SIG-M5 treated with dmso at 0.1 percent for 504 hours (cell line): ENCODE data around the gene MTARC1.

Experiments used
- DNase-seq: peaks from one replicate; lab custom pipeline; 2025; ENCODE audit not compliant: unreplicated experiment; lab: John Stamatoyannopoulos, UW

MTARC1 gene

GRCh38 chr1:220770245-220770913, 16.3 kb upstream of the MTARC1 start:
- DNase-seq = no peak

GRCh38 chr1:220772846-220773245, 13.9 kb upstream of the MTARC1 start:
- DNase-seq = no peak

GRCh38 chr1:220775240-220775853, 11.4 kb upstream of the MTARC1 start:
- peak; percentile 31 for DNase-seq

GRCh38 chr1:220776254-220776653, 10.5 kb upstream of the MTARC1 start:
- DNase-seq = no peak

GRCh38 chr1:220776720-220777326, 9.9 kb upstream of the MTARC1 start:
- DNase-seq = peak; percentile 73

- no peak for DNase-seq
Observed at GRCh38 chr1:220783453-220783852, 3.3 kb upstream of the MTARC1 start.

GRCh38 chr1:220784751-220785150, 2.0 kb upstream of the MTARC1 start:
- DNase-seq = no peak

GRCh38 chr1:220785166-220786056, 1.3 kb upstream of the MTARC1 start:
- DNase-seq = no peak

GRCh38 chr1:220786057-220786336, 716 bp upstream of the MTARC1 start:
- no peak for DNase-seq

GRCh38 chr1:220787069-220787619, 431 bp downstream of the MTARC1 start:
- peak; percentile 29 for DNase-seq

GRCh38 chr1:220788900-220789299, 2.2 kb downstream of the MTARC1 start:
- no peak for DNase-seq

GRCh38 chr1:220789532-220790147, 2.9 kb downstream of the MTARC1 start:
- DNase-seq = peak; percentile 88

GRCh38 chr1:220791285-220791684, 4.6 kb downstream of the MTARC1 start:
- DNase-seq = no peak

GRCh38 chr1:220791956-220792355, 5.2 kb downstream of the MTARC1 start:
- DNase-seq = no peak

- no peak for DNase-seq
Observed at GRCh38 chr1:220796530-220796929, 9.8 kb downstream of the MTARC1 start.

- DNase-seq = no peak
Observed at GRCh38 chr1:220797044-220797443, 10.3 kb downstream of the MTARC1 start.

GRCh38 chr1:220797553-220797952, 10.8 kb downstream of the MTARC1 start:
- DNase-seq = peak; percentile 10

- DNase-seq = no peak
Observed at GRCh38 chr1:220798338-220798737, 11.6 kb downstream of the MTARC1 start.

- DNase-seq = no peak
Observed at GRCh38 chr1:220800262-220800661, 13.5 kb downstream of the MTARC1 start.

- peak; percentile 40 for DNase-seq
Observed at GRCh38 chr1:220803401-220804201, 16.9 kb downstream of the MTARC1 start.
